GM18861 (cell line): ENCODE measurements around the gene SELENOM.
"Not testable (repeated sequence)": the region's sequence is repeated elsewhere in the genome, so short reads cannot be mapped to it uniquely, and the experiment has no call there.

Experiments
- ATAC-seq: cut with Tn5 transposase; IDR thresholded peaks from one replicate; pipeline ENCODE4 v1.9.1; 2021; ENCODE audit not compliant: unreplicated experiment

The SELENOM gene

DNA sequence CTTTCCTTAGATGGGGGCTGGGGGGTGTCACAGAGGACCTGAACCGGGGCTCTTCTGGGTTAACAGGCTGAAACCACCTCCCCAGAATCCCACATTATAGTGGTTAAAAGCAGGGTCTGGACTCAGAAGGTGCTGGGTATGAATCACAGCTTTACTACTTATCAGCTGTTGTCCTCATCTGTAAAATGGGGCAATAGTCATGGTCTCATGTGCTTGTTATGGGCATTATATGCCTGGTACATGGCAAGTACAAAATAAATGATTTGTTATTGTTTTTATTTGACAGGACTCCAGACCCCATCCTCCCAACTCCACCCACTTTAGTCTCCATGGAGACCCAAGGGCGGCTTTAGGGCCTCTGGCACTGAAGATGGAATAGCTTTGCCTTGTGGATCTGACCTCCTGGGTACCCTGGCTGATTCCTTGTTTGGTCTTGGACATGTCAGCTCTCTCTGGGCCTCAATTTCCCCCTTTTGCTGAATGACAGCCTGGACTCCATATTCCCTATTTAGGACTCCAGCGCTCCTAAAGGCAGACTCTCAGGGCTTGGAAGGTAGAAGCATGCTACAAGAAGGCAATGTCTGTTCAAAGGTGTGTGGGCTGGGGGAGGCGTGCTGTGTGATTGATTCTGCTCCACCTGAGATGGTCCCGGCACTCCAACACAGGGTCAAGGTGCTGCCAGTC lies 27.1 kb downstream of the SELENOM start:
- no peak for ATAC-seq

DNA sequence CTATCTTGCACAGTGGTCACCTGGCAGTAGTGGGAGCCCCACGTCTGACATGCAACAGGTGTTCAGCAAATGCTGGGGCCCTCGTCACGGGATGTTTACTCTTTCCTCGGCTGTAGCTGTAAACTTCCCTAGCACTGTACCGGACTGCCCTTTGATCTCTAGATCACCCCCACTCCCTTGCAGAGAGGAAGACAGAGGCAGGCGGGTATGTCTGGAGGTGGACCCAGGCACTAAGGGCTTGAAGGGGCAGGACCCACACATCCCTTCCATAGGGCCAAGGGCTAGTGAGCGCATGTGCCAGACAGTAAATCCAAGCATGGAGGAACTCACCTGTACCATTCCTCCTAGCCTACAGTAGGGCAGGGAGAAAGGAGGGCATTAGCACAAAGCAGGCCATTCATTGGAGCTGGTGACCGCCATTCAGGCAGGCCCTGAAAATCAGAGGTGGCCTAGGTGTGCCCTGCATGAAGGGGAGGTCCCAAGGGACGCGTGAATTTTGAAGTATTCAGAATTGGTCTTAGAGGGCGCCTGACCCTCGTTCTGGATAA lies 28.2 kb downstream of the SELENOM start:
- ATAC-seq = no peak

DNA sequence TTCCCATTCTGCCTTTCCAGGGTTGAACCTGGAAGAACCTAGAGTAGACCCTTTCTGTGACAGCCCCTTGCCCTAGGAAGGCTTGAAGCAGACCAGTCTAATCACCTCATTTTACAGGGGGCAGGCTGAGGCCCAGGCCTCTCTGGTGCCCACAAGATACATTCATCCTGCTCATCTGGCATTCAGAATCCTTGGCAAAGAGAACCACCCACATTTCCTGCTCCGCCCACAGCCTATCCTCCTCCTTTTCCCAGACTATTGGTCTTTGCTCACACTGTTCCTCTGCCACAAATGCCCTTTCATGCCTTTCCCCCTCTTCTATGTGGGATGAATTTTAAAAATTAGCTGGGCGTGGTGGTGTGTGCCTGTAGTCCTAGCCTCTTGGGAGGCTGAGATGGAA lies 29.0 kb downstream of the SELENOM start:
- not testable (repeated sequence) for ATAC-seq

DNA sequence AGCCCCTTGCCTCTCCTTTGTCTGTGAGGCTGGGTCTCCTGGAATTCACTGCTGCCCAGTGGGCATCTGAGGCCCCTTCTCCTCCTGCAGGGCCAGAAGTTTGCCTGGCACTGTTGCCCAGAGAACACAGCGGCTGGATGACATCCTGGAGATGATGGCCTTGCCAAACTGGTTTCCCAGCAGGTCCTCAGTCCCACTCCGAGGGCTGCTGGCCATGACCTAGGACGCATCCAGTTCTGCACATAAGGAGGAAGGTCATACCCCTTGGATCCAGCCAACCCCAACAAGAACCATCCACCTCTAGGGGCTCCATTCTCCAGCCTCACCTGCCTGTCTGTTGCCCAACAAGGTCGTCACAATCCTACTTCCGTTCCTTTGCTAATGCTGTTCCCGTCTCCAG lies 29.7 kb downstream of the SELENOM start:
- ATAC-seq = no peak

DNA sequence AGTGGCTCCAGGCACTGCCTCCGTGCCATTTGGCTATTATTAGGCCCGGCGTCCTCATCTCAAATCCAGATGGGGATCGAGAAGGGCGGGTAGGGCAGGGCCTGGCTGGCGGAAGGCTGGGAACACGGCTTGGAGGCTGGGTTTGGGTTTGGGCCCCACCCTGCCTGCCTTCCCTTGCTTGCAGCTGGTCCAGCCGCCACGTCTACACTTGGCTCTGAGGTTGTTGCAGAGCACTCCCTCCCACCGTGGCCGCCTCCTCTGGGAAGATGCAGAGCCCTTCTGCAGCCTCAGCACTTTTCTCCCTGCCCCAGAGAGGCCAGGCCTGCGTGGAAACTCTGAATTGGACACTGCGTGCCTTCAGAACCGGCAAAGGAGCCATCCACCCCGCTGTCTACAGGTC lies 31.4 kb downstream of the SELENOM start:
- no peak for ATAC-seq

DNA sequence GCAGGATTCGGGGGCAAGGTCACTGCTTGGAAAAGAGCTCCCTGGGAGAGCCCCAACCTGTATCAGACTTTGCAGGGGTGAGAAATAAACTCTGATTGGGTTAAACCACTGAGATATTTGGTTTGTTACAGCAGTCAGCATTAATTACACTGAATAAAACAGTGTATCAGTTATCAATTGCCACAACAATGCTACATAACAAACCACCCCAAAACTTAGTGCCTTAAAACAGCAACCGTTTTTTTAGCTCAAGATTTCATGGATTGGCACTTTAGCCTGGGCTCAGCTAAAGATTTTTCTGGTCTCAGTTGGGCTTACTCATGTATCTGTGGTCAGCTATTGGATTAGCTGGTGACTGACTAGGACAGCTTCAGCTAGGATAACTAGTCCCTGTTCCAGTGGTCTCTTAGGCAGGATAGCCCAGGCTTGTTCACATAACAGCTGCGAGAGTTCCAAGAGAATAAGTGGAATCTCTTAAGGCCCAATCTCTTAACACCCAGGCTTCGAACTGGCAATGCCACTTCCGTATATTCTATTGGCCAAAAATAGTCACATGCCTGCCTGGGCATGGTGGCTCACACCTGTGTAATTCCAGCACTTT lies 33.7 kb downstream of the SELENOM start:
- ATAC-seq = not testable (repeated sequence)

DNA sequence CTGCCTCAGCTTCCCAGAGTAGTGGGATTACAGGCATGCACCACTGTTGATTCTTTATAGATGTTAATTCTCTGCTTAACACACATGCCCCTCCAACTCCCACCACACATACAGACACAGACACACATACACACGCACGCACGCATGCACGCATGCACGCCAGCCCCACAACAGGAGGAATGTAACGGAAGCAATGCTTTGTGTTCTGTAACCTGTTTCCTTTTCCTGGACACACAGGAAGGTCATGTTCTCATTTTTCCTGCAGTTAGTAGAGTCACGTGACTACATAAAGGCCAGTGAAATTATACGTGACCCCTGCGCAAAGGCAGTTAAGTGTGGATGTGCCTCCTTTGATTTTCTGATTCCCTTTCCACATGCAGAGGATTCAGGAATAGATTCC lies 34.2 kb downstream of the SELENOM start:
- ATAC-seq = not testable (repeated sequence)

DNA sequence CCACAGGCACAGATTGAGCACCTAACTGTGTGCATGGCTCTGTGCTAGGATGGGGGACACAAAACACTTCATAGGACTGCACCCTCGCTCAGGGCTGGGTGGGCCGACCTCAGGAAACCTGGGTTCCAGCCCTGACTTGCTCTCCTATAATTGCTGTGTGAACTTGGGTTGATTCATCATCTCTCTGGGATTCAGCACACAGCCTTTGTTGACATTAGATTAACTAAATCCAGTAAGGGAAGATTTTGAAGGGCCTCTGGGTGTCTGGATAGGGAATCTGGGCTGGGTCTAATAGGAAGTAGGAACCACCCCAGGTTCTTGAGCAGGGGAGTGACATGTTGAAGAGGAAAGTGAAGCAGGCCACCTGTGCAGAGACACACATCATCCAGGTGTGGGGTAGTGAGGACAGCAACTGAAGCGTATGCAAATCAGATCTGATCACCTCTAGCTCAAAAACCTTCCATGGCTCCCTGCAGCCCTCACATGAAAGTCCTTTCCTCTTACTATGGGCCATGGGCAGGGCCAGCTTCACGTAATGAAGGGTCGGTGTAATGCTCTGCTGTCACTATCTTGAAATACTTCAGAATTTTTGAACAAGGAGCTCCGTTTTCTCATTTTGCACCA lies 37.6 kb downstream of the SELENOM start:
- not testable (repeated sequence) for ATAC-seq

DNA sequence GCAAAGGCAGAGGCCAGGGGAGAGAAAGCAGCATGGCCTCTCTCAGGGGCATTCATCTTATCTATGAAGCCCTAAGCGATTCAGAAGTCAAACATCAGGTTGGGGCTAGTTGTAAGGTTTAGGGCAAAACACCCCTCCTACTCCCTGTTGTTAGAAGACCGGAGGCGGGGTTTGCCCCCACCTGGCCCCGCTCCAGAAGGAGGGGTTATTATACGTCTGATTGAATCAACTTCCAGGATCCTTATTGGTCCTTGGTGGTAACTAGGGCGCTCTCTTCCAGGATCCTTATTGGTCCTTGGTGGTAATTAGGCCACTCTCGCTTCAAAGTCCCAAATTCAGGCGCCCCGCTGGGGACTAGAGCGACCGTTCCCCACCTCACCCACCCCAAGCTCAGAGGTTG lies 38.4 kb downstream of the SELENOM start:
- ATAC-seq = no peak

DNA sequence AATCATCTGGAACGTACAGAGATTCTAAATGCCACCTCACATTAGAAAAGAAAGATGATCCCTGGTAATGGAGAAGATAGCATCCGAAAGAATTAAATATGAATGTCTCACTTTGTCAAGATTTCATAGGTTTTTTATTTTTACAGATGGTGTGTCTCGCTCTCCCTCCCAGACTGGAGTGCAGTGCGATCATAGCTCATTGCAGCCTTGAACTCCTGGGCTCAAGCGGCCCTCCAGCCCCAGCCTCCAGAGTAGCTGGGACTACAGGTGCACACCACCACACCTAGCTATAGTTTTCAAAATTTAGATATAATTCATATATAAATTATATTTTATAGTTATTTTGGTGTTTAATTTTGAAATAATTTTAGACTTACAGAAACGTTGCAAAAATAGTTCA lies 43.0 kb downstream of the SELENOM start:
- no peak for ATAC-seq

DNA sequence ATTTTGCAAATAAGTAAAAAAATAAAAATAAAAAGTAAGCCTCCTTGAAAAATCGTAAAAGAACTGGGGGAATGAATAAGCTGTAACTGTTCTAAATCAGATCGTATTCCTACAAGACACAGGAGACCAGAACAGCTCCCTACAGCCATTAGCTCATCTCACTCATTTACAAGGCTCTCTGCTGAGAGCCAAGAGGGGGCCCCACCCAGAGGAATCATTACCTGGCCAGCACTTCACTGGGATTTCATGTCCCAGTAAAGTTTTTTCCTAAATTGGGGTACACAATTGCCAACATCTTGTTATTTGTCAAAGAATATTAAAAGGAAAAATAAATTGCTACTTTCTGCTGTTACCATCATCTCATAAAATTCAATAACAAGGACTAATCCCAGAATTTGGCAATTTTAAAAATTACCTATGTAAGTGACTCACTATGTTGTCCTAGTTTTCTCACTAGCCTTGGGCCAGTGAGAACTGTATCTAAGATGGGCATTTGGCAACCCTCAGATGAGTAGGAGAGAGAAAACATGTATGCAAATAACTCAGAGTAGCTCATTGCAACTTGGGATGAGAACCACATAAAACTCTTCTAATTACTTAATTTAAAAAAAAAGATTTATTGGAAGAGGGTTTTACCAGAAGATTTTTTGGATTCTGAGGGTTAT lies 44.7 kb downstream of the SELENOM start:
- ATAC-seq = no peak

DNA sequence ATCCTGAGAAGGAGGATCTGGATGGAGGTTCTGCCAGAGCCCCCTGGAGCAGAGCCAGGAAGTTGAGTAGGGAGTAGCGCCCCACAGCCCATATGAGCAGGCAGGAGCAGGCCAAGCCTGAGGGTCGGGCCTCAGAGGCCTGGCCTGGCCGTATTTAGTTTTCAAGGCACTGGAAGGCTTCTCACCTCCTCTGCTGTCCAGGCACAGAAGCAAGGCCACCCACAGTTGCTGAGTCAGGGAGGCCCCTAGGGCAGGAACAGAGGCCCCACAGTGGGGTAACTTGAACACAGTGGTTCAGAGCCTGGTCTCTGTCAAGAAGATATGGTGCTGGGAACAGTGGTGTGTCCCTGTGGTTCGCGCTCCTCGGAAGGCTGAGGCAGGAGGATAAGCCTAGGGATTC lies 47.7 kb downstream of the SELENOM start:
- ATAC-seq = not testable (repeated sequence)

DNA sequence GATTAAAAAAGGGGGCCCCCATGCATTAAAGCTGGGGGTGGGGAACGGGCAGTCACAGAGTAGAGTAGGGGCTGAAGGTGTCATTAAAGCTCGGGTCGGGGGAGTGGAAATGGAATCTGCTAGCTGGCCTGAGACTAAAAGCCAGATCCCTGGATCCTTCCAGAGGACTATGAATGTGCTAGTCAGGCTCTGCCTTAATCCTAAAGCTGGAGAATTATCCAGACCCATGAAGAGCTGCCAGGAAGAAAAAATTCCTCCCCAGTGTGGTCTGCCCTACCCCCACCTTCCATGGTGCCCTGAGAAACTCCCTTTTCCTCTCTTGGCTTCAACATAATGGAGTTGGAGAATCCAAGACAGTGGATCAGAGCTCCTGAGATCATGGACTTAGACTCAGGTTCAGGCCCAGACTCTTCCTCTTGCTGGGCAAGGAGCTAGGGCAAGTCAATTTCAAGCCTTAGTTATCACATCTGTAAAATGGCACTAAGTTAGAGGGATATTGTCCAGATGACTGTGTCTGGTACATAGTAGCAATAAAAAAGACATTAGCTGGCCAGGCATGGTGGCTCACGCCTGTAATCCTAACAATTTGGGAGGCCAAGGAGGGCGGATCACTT lies 50.3 kb downstream of the SELENOM start:
- no peak for ATAC-seq

DNA sequence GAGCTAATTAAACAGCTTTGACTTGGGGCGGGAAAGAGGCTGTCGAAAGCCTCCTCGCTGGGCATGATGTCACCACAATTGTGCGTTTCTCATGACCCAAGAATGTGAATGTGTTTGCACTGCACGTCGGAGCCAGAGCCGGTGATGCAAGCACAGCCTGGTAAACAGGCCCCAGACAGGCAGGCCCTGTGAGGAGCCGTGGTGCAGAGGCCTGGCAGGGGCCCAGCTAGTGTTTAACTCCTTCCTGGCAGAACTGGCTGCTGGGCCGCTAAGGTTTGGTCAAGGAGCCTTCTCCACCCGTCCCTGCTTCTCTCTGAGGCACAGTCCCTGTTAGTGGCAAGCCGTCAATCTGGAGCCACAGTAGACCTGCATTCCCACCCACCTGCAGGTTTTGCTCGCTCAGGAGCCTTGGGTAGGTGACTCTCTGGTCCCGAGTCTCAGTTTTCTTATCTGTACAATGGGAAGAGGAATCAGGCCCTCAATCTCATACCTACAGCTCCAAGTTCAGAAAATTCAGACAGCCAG lies 51.7 kb downstream of the SELENOM start:
- ATAC-seq = no peak

DNA sequence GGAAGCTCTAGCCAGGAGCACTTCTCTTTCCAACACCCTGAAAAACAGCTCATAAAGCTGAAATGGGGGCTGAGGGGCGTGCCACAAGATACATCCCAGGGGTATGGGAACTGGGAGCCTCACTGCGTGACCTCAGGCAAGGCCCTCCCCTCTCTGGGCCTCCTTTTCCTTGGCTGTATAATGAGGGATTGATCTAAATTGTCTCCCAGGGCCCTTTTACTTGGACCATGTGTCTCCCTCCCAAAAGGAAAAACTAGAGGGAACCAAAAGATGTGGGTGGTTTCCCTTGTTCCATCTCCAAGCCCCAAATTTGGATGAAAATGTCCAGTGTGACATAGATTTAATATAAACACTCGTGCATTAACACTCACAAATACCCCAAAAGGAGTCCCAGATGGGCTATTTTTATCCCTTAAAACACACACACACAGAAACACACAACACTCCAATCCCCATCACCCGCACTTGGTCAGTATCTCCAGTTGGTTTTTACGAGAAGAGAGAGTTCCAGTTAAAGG lies 52.2 kb downstream of the SELENOM start:
- no peak for ATAC-seq
